NCI-H82 treated with DMSO at 0.1 percent for 48 hours (cell line): Measurements from ENCODE around the gene MXRA7.

Experiments
- DNase-seq: peaks from one replicate; lab custom pipeline; 2025; ENCODE audit not compliant: unreplicated experiment; lab: John Stamatoyannopoulos, UW

Gene MXRA7

DNA sequence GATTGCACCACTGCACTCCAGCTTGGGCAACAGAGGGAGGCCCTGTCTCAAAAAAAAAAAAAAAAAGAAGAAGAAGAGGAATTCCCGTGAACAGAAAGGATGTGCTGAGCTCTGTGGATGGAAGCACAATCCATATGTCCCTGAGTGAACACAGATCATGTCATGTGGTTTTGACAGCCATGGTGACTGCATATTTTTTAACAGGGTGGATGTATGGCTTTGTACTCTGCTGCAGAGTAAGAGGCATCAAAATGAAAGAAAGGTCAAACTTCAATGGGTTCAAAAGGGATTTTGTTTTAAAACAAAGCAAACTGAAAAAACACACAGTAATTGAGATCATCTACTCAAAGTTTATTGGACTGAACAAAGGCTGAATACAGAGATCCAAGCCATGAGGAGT is 31.5 kb downstream of the MXRA7 start:
- no peak for DNase-seq

DNA sequence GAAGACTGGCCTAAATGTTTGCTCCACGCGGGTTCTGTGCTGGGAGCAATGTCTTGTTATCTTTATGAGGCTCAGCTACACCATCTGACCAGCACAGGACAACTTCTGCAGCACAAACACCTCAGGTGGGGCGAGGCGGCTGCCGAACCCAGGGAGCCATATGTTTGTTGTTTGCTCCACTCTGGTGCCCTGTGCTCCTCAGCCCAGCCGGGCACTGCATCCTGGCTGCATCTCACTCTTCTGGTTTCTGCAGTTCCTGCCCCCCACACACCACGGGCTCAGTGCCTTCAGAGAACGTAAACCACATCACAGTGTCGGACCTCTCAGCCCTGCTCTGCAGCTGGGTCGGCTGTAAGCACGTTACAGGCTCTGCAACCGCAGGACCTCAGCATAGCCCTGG is 32.4 kb downstream of the MXRA7 start:
- DNase-seq = no peak

DNA sequence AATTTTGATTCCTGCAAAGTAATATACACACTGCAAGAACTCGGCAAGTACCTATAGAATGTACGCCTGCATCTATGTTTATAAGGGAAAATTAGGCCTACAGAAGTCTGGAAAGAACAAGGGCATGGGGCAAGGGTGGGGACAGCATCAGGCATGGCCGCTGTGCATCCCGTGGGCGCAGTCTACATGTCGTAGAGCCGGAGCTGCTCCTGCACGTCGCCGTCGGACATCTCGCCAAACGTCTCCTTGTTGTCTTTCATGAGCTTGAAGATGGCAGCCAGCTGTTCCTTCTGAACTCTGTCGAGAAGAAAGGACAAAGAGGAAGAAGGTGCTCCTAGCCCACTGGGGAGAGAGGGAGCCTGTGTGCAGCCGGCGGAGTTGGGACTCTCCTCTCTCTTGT is 33.4 kb downstream of the MXRA7 start:
- no peak for DNase-seq

DNA sequence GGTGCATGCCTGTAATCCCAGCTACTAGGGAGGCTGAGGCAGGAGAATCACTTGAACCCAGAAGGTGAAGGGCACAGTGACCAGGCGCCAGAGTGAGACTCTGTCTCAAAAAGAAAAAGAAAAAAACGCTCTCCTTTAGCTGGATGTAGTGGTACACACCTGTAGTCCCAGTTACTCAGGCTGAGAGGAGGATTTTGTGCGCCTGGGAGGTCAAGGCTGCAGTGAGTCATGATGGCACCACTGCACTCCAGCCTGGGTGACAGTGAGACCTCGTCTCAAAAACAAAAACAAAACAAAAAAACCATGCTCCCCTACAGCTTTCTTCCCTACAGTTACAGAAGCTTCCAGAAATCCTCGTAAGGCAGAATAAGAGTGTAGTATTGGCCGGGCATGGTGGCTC is 34.1 kb downstream of the MXRA7 start:
- no peak for DNase-seq

DNA sequence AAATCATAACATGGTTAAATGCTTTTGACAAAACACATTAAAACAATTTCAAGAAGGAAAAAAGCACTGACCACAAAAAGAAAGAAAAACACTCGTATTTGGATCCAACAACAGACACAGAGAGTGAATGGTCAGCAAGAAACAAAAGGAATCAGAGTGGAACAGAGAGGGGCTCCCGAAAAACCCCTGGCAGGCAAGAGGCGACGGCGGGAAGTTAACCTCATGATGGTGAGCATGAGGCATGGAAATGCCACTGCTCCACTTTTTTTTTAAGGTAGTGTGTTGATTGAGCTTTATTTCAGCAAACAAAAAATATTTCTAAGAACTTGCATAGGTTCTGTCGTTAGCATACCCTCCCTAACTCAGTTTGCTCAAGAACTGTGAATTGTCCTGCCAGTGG is 35.1 kb downstream of the MXRA7 start:
- DNase-seq = no peak

DNA sequence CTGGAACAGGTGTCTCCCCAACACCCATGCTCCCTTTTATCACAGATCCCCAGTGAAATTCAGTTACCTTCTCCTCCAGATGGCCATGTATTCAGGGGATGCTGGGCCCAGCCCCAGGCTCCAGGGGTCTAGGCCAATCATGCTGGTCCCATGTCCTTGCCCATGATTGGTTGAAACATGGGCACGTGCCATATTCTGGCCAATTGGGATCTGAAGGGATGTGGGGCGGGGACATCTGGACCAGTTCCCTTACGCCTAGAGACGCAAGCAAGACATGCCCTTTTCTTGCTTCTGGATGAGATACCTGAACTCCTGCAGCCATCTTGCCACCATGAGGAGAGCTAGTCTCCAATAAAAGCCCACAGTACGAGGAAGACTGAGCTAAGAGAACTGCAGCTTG is 36.2 kb downstream of the MXRA7 start:
- DNase-seq = no peak

DNA sequence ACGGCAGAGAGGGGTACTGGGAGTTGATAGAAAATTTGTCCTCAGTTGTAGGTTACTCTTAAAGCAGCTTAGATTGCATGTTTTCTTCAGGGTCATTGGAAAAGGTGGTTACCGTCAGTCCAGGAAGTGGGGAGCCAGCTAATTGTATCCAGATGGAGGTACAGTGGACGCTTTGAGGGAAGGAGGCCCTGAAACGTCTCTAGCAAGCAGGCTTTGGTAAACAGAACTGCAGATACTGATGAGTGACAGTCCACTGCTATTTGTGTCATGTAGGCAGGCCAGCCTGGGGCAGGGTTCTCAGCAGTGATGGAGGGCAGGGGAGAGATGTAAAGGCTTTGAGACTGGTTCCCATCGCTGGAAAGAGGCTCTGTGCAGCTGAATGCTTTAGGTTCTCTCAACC is 37.0 kb downstream of the MXRA7 start:
- no peak for DNase-seq

DNA sequence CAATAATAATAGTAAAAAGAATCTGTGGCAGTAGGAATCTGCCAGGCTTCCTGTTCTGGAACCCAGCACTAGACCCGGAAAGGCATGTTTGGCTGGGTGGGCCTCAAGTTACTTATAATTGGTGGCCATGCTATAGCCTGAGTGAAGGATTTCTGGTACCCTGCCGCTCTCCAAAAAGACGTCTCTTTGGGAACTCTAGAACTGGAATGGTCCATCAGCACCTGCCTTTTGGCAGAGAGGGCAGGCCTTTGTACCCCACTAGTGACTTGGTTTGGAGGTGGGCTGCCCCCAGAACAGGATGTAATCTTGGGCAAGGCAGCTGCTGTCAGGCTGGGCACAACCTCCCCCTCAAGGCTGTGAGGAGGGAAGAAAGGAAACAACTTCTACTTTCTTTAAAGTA is 37.9 kb downstream of the MXRA7 start:
- no peak for DNase-seq

DNA sequence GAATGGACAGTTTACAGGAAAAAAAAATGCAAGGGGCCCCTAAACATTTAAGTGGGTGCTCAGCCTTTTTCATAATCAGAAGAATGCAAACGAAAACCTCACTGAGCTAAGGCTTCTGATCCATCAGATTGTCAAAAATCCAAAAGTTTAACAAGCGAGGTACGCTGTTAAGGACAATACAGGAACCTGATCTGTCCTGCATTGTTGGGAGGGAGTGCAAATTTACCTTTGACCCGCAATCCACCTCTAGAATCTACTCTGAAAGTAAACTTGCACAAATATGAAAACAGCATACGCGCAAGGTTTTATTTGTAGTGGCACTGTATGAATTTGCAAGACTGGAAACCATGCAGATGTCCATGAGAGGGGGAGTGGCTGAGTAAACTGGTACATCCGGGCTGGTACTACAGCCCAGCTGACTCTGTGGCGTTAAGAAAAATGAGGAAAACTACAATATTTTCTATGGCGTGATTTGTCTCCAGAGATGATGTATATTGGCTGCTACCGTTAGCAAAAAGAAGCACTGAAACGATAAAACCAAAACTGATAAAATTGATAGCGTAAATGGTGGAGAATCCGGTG is 38.4 kb downstream of the MXRA7 start:
- no peak for DNase-seq

DNA sequence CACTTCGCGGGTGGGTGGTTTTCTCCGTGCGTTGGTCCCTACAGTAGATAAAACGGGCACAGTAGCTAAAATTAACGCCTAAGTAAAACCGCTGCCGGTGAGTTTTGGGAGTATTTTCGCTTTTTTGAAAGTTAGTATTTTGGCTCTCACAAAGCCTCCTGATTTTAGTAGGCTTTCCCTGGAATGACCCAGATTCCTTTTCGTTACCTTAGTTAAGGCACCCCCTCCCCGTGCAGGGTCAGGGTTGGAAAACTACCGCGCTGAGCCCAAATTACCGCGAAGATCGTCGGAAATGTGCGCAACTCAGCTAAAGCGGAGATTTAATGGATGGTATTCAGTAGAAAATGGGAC is 38.9 kb downstream of the MXRA7 start:
- DNase-seq = no peak

DNA sequence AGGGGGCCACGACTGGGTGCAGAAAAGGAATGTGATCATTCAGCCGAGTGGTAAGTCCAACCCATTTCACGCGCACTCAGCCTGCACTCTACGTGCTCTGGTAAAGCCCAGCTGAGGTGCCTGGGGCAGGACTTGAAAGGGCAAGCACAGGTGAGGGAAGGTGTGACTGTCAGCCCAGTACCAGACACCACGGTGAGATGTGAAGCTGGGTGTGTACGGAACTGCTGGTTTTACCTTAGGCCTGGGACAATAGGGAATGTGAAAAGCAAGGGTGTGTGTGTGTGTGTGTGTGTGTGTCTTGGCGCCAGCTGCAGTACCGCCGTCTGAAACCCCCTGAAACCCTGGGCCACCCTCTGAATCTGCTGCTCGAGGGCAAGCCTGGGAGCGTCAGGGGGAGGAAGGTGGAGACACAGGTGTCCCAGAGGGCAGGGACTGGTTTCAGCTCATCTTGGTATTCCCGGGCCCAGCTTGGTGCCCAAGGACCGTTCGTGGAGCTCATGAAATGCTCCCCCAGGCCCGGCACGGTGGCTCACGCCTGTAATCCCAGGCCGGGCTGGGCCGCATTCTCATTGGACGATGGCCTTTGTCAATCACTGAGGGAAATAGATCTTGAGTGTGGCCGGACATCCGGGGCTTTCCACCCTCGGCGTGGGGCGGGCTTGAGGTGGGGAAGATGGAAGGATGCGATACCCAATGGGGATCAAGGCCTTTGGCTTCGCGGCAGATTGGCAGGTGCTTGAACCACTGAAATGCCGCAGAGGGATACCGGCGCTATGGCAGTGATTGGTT is 39.4 kb downstream of the MXRA7 start:
- DNase-seq = peak; percentile 98

DNA sequence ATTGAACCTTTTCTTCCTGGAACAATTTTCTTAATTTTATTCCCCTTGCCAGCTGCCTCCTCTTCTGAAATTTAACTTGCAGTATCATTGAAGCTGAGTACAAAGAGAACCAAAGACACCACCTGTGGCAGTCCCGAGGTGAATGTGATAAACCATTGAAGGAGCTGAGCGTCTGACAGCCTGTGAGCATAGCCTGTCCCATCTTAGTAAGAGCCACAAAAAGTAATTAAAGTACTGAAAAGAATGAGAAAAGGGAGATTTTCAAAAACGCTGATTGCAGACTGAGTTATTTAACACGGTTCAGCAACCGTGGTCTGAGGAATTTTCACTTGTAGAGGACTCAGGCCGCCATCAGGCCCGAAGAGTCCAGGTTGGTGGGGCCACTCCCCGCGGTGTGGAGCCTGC is 40.0 kb downstream of the MXRA7 start:
- DNase-seq = no peak

DNA sequence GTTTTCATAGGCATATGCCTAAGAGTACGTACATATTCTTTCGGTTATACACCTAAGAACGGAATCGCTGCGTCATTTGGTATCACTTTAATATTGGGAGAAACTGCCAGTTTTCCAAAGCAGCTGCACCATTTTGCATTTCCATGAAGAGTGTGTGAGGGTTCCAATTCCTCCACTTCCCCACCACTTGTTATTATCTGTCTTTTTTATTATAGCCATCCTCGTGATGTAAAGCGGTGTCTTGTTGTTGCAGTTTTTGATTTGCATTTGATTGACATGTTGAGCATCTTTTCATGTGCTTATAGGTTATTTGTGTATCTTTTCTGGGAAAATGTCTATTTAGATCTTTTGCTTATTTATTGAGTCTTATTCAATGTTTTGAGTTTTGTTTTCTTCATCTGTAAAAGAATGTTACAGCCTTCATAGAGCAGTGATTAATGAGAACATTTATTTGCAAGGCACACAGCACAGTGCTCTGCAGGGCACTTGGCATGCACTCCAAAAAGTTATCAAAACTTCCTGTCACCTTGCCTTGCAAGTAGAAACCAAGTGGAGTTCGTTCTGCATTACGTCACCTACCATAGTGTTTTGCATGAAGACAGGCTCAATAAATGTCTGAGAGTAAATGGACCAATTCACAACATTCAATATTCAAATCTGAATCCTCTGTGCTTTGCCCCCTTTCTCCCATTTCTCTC is 40.6 kb downstream of the MXRA7 start:
- no peak for DNase-seq

DNA sequence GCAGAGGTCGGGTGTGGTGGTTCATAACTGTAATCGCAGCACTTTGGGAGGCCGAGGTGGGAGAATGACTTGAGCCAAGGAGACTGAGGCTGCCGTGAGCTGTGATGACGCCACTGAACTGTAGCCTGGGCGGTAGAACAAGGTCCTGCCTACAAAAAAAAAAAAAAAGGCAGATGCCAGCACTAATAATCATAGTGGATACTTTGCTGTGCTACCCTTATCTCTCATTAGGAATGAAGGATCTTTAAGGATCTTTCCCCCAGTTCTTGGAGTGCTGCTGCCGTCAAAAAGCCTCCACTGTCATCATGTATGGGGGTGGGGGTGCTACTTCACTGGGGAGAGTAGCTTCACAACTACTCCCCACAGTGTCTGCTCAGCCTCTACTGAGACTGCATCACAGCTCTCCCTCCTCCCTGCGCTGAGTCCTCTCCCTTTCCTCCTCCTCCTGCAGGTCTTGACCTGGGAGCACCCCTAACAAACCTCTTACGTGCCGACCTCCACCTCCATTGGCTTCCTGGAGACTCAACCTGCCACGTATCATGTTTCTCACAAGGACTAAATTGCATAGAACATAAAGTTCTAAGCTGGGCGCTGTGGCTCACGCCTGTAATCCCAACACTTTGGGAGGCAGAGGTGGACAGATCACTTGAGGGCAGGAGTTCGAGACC is 42.8 kb downstream of the MXRA7 start:
- no peak for DNase-seq

DNA sequence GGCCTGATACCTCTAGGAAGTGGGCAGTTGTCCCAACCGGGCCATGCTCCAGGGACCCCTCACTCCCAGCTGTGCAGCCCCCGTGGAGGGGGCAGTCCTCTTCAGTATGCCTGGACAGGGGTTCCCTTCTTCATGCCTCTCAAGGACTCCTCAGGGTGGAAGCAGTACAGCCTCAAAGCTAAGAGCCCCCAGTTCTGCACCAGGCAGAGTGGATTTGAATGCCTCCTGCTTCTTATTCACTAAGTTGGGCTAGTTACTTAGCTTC is 43.3 kb downstream of the MXRA7 start:
- no peak for DNase-seq

DNA sequence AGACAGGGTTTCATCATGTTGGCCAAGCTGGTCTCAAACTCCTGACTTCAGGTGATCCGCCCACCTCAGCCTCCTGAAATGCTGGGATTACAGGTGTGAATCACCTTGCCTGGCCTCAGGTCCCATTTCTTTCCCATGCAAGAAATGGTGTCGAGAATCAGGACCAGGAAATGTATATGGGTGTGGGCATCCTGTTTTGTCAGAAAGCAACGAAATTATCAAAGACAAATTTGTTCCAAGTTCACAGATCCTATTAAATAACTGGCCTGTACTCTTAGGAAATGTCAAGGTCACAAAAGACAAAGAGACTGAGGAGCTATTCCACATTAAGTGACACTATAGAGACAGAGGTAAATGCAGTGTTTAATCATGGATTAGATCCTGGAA is 50.1 kb downstream of the MXRA7 start:
- no peak for DNase-seq

DNA sequence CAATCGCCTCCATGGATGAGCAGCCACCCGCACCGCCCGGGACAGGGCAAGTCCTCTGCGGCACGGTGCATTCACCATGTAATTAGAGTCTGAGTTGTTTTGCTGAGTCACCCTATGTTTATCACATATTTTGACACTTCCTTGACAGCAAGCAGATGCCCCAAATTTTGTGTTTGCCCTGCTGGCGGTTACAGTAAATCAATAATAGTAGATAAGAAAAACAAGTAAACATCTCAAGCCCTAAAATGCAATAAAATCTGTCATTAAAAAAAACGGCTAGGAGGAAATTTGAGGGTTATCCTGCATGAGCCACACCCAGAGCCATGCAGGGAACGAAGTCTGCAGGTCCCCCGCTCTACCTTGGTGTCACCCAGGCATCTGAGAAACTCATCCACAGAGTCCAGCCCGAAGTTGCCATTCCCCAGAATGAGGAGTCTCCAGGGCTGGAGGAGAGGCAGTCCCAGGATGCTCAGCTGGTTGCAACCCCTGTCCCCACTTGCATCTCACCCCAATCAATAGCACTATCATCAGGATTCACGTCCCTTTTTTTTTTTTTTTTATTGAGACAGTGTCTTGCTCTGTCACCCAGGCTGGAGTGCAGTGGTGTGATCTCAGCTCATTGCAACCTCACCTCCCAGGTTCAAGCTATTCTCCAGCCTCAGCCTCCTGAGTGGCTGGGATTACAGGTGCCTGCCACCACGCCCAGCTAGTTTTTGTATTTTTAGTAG is 50.7 kb downstream of the MXRA7 start:
- DNase-seq = no peak

DNA sequence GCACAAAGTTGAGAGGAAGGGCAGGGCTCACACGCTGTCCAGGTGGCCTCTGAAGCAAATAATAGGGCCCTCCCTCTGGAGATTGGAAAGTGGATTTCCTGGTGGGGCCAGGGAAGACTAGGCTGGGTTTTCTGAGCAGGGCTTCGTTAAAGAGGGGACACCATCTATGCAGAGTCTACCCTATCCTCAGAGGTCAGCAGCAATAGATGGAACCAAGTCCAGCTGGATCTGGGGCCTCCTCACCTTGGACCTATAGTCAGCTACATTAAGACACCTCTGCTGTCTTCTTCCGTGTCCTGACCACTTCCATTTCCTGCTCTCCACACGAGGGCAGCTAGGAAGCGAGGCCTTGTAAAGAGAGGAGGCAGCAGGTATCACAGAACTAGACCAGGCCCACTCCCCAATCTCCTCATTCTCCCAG is 52.5 kb downstream of the MXRA7 start:
- DNase-seq = no peak

DNA sequence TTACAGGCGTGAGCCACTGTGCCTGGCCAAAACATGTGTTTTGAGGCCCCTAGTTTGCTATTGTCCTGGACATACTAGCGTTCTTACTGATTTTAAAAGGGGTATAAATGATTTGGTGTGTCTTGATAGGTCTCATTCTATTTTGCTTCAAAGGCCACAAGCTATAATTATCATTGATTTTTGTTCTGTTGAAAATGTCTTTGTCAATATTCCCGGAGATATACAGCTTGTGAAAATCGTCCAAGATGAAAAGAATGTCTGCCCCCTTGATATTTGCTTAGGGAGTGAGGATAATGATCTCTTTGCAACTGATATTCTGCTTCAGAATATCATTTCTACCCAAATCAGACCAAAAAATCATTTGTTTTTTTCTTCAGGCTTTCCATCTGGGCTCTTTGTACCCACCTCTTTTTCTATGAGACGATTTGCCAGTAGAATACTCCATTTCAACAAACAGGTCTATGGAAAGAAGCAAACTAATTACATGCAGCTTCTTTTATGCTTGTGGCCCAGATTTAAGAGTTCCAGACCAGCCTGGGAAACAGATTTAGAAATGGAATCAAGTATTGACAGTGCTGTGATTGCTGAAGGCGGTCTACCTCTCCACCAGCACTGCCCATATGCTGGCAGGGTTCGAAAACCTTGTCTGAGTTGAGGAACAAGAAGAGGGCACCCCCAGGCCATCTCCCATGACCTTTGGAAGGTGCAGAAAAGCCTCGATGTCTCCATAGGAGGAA is 53.1 kb downstream of the MXRA7 start:
- DNase-seq = no peak

DNA sequence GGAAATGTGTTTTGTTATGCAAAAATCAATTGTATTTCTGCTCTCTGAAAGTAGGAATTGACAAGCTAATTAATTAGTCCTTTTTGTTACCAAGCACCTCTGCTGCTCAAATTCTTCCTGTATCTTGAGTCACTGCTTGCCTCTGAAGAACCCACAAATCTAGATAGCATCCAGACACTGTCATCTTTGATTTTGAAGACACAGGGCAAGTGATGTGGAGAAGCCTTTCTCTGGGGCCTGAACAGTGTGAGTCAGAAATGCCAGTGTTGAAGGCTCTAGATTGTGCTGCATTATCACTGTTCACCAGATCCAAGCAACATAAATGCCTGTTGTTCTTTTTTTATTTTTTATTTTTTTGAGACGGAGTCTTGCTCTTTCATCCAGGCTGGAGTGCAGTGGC is 56.4 kb downstream of the MXRA7 start:
- no peak for DNase-seq

DNA sequence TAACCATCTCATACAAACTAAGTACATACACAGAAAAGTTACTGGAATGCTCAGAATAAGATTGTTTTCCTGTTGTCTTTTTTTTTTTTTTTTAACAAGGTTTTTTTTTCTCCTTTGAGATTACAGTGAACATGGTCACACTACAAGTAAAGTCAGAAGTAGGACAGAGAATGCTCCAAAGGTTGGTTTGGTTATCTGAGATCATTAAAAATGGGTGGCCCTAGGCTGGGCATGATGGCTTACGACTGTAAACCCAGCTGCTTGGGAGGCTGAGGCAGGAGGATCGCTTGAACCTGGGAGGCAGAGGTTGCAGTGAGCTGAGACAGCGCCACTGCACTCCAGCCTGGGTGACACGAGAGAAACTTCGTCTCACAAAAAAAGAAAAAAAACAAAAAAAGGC is 60.3 kb downstream of the MXRA7 start:
- no peak for DNase-seq
